GM19099 (cell line): ENCODE data around the gene TMEM108.

Experiments used
- POLR2A ChIP-seq: IDR thresholded peaks from 3 replicates; pipeline ENCODE4 v1.6.1; 2011; ENCODE audit warnings: low read depth; ENCODE audit not compliant: insufficient read length; ENCODE audit errors: extremely low read depth

The TMEM108 gene

GRCh38 chr3:133167340-133168024, 129.3 kb downstream of the TMEM108 start:
- TF ChIP-seq POLR2A, result no peak

- no peak for TF ChIP-seq POLR2A
Measured at GRCh38 chr3:133168025-133168401, 129.8 kb downstream of the TMEM108 start.

- no peak for TF ChIP-seq POLR2A
Measured at GRCh38 chr3:133169331-133170068, 131.3 kb downstream of the TMEM108 start.

GRCh38 chr3:133171831-133172230, 133.6 kb downstream of the TMEM108 start:
- no peak for TF ChIP-seq POLR2A

- TF ChIP-seq POLR2A, result no peak
Measured at GRCh38 chr3:133181392-133182150, 143.4 kb downstream of the TMEM108 start.

- no peak for TF ChIP-seq POLR2A
Measured at GRCh38 chr3:133187870-133188379, 149.7 kb downstream of the TMEM108 start.

GRCh38 chr3:133188996-133189395, 150.8 kb downstream of the TMEM108 start:
- TF ChIP-seq POLR2A, result no peak

- no peak for TF ChIP-seq POLR2A
Measured at GRCh38 chr3:133189893-133190292, 151.7 kb downstream of the TMEM108 start.

GRCh38 chr3:133191818-133192217, 153.6 kb downstream of the TMEM108 start:
- TF ChIP-seq POLR2A, result no peak

GRCh38 chr3:133192363-133192945, 154.3 kb downstream of the TMEM108 start:
- no peak for TF ChIP-seq POLR2A

GRCh38 chr3:133192967-133193366, 154.8 kb downstream of the TMEM108 start:
- no peak for TF ChIP-seq POLR2A

GRCh38 chr3:133196527-133196926, 158.3 kb downstream of the TMEM108 start:
- TF ChIP-seq POLR2A, result no peak

- no peak for TF ChIP-seq POLR2A
Measured at GRCh38 chr3:133197619-133198018, 159.4 kb downstream of the TMEM108 start.

- TF ChIP-seq POLR2A, result no peak
Measured at GRCh38 chr3:133206921-133207320, 168.7 kb downstream of the TMEM108 start.

- TF ChIP-seq POLR2A, result no peak
Measured at GRCh38 chr3:133208184-133208583, 170.0 kb downstream of the TMEM108 start.

GRCh38 chr3:133209871-133210550, 171.8 kb downstream of the TMEM108 start:
- no peak for TF ChIP-seq POLR2A
